ENCODE data around the gene DOK1. TPM values are rescaled to one million over a fixed set of nuclear protein-coding genes. Genes with fewer than 3 reads are reported as not detected.
"Not testable (repeated sequence)": the region's sequence is repeated elsewhere in the genome, so short reads cannot be mapped to it uniquely, and the experiment has no call there.

The DOK1 gene
- total RNA-seq, 1 donor from 2014 or later: 3.7 TPM

GRCh38 chr2:74544634-74545033, 9.9 kb upstream of the DOK1 start:
- DNase-seq (ENCODE audit: low spot score in 2 of 2) (no peak), FAIRE-seq (no peak)

GRCh38 chr2:74546004-74546403, 8.5 kb upstream of the DOK1 start:
- DNase-seq (ENCODE audit: low spot score in 2 of 2) (no peak), FAIRE-seq (no peak)

GRCh38 chr2:74548285-74548899, 6.1 kb upstream of the DOK1 start:
- no peak for DNase-seq (ENCODE audit: low spot score in 2 of 2)
- no peak for FAIRE-seq

- FAIRE-seq: no peak
Measured at GRCh38 chr2:74548900-74549826, 5.4 kb upstream of the DOK1 start.

GRCh38 chr2:74550231-74550630, 4.3 kb upstream of the DOK1 start:
- DNase-seq (ENCODE audit: low spot score in 2 of 2) (no peak), FAIRE-seq (no peak)

More at GRCh38 chr2:74548900-74549826, 5.4 kb upstream of the DOK1 start:
- DNase-seq (ENCODE audit: low spot score in 2 of 2): peak in 1 of 2 donors; percentile 86

- DNase-seq (ENCODE audit: low spot score in 2 of 2) (no peak), FAIRE-seq (no peak)
Measured at GRCh38 chr2:74551530-74551929, 3.0 kb upstream of the DOK1 start.

- FAIRE-seq: no peak
Measured at GRCh38 chr2:74551942-74552913, 2.3 kb upstream of the DOK1 start.

GRCh38 chr2:74552914-74553811, 1.4 kb upstream of the DOK1 start:
- FAIRE-seq (no peak), DNase-seq (ENCODE audit: low spot score in 2 of 2) (peak in 1 of 2 donors; percentile 44)

More at GRCh38 chr2:74551942-74552913, 2.3 kb upstream of the DOK1 start:
- no peak for DNase-seq (ENCODE audit: low spot score in 2 of 2)

- FAIRE-seq: no peak
- no peak for DNase-seq (ENCODE audit: low spot score in 2 of 2)
Measured at GRCh38 chr2:74554820-74555531, 456 bp downstream of the DOK1 start.

- DNase-seq (ENCODE audit: low spot score in 2 of 2) (no peak), FAIRE-seq (no peak)
Measured at GRCh38 chr2:74555610-74556103, 1.1 kb downstream of the DOK1 start.

- DNase-seq (ENCODE audit: low spot score in 2 of 2): no peak
- FAIRE-seq: no peak
Measured at GRCh38 chr2:74556159-74556558, 1.6 kb downstream of the DOK1 start.

GRCh38 chr2:74556831-74557370, 2.4 kb downstream of the DOK1 start:
- FAIRE-seq: no peak
- no peak for DNase-seq (ENCODE audit: low spot score in 2 of 2)

GRCh38 chr2:74558284-74559230, 4.0 kb downstream of the DOK1 start:
- no peak for FAIRE-seq
- no peak for DNase-seq (ENCODE audit: low spot score in 2 of 2)

- FAIRE-seq: no peak
Measured at GRCh38 chr2:74559912-74560311, 5.4 kb downstream of the DOK1 start.

GRCh38 chr2:74560591-74560990, 6.1 kb downstream of the DOK1 start:
- DNase-seq (ENCODE audit: low spot score in 2 of 2): no peak
- FAIRE-seq: no peak

More at GRCh38 chr2:74559912-74560311, 5.4 kb downstream of the DOK1 start:
- DNase-seq (ENCODE audit: low spot score in 2 of 2): no peak

- not testable (repeated sequence) for FAIRE-seq; DNase-seq (ENCODE audit: low spot score in 2 of 2)
Measured at GRCh38 chr2:74561022-74561421, 6.5 kb downstream of the DOK1 start.

- FAIRE-seq (no peak), DNase-seq (ENCODE audit: low spot score in 2 of 2) (no peak)
Measured at GRCh38 chr2:74562126-74562775, 7.7 kb downstream of the DOK1 start.
